ENCODE results near the gene GON4L.

- TF ChIP-seq CTCF (IDR thresholded peaks at IDR 0.05) (no peak), POLR2A (IDR thresholded peaks at IDR 0.05) (no peak)
These were observed 35.8 kb upstream of the GON4L start for GRCh38 chr1:155892796-155893195.
